Measurements from ENCODE around the gene C5AR1.
"Not testable (repeated sequence)": the region's sequence is repeated elsewhere in the genome, so short reads cannot be mapped to it uniquely, and the experiment has no call there.

C5AR1 gene

DNA sequence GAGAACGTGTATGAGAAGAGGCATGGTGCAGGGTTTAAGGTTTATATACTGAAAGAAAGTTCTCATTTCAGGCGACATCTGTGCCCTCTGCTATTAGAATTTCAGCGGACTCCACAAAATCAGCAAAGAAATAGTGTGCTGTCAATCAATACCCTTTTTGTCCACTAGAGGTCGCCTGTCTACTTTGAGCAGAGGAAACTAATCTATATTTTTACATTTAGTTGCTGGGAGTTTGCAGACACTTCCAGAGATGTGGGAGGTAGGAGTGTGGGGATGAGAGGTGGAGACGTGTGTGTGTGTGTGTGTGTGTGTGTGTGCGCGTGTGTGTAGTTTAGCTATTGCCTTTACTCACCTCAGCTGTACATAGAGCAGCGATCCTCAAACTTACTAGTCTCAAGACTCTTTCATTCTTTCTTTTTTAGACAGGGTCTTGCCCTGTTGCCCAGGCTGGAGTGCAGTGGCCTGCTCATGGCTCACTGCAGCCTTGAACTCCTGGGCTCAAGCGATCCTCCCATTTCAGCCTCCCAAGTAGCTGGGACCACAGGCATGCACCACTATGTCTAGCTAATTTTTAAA lies 25.2 kb upstream of the C5AR1 start:
- peak; percentile 68 for DNase-seq (ENCODE audit: low spot score)

DNA sequence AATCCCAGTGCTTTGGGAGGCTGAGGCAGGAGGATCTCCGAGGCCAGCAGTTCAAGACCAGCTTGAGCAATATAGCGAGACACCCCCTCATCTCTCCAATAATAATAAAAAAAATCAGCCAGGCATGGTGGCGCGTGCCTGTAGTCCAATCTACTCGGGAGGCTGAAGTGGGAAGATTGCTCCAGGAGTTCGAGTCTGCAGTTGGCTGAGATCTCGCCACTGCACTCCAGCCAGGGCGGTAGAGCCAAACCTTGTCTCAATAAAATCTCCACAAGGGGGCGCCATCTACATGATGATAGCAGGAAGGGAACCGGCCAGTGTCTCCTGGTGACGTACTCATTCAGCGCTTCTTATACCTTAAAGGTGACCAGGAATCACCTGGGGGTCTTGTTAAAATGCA lies 13.6 kb upstream of the C5AR1 start:
- peak; percentile 83 for DNase-seq (ENCODE audit: low spot score)

DNA sequence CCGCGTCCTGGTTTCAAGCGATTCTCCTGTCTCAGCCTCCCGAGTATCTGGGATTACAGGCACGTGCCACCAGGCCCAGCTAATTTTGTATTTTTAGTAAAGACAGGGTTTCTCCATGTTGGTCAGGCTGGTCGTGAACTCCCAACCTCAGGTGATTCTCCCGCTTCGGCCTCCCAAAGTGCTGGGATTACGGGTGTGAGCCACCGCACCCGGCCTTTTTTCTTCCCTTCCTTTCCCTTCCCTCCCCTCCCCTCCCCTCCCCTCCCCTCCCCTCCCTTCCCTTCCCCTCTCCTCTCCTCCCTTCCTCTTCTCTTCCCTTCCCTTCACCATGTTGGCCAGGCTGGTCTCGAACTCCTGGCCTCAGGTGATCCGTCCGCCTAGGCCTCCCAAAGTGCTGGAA lies 8.8 kb upstream of the C5AR1 start:
- not testable (repeated sequence) for DNase-seq (ENCODE audit: low spot score)

- no peak for DNase-seq (ENCODE audit: low spot score)
Measured at GRCh38 chr19:47302249-47302648, 7.4 kb upstream of the C5AR1 start.

DNA sequence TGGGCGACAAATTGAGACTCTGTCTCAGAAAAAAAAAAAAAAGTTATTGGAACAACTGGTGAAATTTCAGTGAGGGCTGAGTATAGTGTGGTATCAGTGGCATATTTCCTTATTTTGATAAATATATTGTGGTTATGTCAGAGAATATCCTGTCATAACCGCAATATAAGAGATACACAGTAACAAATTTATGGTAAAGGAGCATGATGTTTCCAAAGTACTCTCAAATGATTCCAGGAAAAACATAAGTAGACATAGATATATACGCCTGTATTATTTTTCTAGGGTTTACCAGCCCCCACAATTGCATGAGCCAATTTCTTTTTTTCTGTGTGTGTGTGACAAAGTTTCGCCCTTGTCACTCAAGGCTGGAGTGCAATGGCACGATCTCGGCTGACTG lies 5.7 kb upstream of the C5AR1 start:
- DNase-seq (ENCODE audit: low spot score): no peak

DNA sequence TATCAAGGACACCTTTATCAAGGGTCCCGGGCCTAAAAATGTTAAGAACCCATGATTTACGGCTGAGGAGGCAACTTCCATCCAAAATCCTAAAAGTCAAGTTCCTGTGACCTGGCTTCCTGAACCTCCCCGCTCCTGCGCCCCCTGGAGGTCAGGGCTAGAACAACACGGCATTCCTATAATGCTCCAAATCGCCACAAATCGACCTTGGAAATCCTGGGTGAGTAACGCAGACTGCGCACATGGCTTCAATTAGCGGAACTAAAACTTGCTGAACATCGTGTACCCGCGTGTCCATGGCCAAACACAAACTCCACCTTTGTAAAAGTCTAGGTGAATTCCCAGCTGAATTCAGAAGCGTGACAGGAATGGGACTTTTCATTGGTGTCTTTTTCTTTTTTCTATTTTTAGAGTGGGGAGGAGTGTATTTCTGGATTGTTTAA lies 4.3 kb upstream of the C5AR1 start:
- DNase-seq (ENCODE audit: low spot score): peak; percentile 73

GRCh38 chr19:47306303-47306702 lies 3.4 kb upstream of the C5AR1 start:
- no peak for DNase-seq (ENCODE audit: low spot score)

DNA sequence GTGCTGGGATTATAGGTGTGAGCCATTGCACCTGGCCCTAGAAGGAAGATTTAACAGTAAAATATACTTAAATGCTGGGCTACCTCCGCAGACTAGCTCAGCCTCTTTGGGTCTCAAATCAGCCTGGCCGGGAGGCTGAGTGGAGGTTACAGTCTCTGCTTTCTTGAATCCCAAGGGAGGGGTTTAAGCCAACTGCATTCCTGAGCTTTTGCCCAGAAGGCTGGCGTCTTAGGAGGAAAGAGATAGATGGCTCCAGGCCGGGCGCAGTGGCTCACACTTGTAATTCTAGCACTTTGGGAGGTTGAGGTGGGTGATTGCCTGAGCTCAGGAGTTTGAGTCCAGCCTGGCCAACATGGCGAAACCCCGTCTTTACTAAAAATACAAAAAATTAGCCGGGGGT lies 623 bp upstream of the C5AR1 start:
- no peak for DNase-seq (ENCODE audit: low spot score)

GRCh38 chr19:47310323-47310722 lies 662 bp downstream of the C5AR1 start:
- no peak for DNase-seq (ENCODE audit: low spot score)

DNA sequence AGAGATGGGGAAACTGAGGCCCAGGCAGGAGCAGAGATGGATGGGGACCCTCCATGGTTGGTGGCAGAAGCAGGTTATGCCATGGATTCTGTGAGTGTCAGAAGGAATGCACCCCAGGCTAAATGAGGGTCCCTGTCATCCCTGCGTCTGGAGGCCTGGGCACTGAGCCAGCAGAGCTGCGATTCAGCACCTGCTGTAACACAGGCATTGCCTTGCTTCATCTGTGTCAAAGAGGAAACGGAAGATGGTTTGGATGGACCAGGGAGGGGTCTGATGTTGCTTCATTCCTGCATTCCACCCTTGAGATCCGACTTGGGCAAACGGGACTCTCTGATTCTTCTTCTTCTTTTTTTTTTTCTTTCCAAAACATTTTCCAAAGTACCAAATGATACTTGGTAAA lies 1.2 kb downstream of the C5AR1 start:
- no peak for DNase-seq (ENCODE audit: low spot score)

DNA sequence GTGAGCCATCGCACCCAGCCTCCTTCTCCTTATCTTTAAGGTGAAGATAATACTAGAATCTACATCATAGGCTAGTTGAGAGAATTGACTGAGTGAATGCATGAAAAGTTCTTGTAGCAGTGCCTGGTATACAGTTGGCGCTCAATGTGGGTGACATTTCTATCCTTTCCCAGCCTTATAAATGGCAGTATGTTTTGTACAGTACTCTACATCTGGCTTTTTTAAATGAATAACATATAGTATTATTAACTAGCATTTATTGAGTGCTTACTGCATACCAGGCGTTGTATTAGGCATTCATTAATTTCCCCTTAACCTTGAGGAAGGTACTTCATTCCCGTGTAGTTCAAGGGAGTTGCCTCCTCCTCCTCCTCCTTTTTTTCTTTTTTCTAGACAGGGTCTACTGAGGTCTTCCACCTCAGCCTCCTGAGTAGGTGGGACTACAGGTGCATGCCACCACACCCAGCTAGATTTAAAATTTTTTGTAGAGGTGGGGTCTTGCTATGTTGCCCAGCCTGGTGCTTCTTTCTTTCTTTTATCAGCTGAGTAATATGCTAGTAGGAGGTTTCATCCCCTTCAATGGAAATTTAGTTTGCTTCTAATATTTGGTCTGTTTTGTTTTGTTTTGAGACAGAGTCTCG lies 2.8 kb downstream of the C5AR1 start:
- DNase-seq (ENCODE audit: low spot score): no peak

GRCh38 chr19:47313754-47314295 lies 4.2 kb downstream of the C5AR1 start:
- DNase-seq (ENCODE audit: low spot score): no peak

GRCh38 chr19:47315125-47315821 lies 5.6 kb downstream of the C5AR1 start:
- peak; percentile 85 for DNase-seq (ENCODE audit: low spot score)

GRCh38 chr19:47316513-47316912 lies 6.9 kb downstream of the C5AR1 start:
- DNase-seq (ENCODE audit: low spot score): no peak

DNA sequence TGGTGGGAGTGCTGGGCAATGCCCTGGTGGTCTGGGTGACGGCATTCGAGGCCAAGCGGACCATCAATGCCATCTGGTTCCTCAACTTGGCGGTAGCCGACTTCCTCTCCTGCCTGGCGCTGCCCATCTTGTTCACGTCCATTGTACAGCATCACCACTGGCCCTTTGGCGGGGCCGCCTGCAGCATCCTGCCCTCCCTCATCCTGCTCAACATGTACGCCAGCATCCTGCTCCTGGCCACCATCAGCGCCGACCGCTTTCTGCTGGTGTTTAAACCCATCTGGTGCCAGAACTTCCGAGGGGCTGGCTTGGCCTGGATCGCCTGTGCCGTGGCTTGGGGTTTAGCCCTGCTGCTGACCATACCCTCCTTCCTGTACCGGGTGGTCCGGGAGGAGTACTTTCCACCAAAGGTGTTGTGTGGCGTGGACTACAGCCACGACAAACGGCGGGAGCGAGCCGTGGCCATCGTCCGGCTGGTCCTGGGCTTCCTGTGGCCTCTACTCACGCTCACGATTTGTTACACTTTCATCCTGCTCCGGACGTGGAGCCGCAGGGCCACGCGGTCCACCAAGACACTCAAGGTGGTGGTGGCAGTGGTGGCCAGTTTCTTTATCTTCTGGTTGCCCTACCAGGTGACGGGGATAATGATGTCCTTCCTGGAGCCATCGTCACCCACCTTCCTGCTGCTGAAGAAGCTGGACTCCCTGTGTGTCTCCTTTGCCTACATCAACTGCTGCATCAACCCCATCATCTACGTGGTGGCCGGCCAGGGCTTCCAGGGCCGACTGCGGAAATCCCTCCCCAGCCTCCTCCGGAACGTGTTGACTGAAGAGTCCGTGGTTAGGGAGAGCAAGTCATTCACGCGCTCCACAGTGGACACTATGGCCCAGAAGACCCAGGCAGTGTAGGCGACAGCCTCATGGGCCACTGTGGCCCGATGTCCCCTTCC lies 10.5 kb downstream of the C5AR1 start:
- DNase-seq (ENCODE audit: low spot score): no peak

- DNase-seq (ENCODE audit: low spot score): no peak
Measured at GRCh38 chr19:47321630-47322029, 12.0 kb downstream of the C5AR1 start.

- no peak for DNase-seq (ENCODE audit: low spot score)
Measured at GRCh38 chr19:47322058-47322457, 12.4 kb downstream of the C5AR1 start.

GRCh38 chr19:47323409-47323808 lies 13.7 kb downstream of the C5AR1 start:
- no peak for DNase-seq (ENCODE audit: low spot score)

DNA sequence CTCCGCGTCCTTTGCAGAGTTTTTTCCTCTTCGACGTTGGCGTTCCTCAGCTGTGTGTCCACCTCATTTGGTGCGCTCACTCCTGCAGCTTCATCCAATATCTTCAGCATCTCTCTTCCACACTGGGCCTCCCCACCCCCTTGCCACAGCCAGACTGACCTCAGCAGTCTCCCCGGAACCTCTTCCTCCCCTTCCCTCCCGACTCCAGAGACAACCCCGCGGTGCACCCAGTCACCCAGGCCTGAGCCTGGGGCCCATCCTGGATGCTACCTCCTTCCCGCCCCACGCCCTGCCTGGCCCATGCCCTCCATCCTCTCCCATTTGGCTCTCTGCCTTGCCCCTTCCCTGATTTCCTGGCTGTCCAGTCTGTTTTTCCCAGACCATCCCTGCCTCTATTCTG lies 14.2 kb downstream of the C5AR1 start:
- no peak for DNase-seq (ENCODE audit: low spot score)

GRCh38 chr19:47324502-47324901 lies 14.8 kb downstream of the C5AR1 start:
- DNase-seq (ENCODE audit: low spot score): no peak

DNA sequence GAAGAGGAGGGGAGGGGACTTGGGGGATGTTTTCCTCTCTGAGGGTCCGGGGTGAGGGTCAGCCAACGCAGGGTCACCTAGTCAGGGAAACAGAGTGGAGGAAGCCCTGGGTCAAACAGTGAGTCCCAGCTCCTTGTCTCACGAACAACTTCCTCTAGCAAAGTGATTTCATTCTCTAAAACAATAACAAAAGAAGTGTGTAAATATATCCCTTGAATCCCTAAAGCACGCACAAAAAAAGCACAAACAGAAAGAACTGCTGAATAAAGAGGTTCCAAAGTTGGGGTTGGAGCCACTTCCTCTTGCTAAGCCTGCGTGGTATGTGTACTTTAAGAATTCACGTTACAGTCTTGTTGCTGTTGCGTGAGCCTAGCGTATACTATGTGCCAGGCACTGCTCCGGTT lies 20.8 kb downstream of the C5AR1 start:
- no peak for DNase-seq (ENCODE audit: low spot score)

DNA sequence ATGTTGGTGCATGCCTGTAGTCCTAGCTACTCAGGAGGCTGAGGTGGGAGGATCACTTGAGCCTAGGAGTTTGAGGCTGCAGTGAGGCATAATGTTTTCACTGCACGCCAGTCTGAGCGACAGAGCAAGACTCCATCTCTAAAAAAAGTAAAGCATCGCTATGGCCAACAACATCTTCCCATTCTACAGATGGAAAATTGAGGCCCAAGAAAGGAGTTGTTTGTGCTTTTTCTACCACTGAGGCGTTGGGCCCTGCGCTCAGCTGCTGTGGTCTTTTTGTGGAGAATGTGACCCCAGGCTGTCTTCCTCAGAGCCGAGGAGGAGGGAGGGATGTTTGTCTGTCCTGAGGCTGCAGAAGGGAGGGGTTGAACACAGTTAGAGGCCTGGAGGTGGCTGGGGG lies 21.8 kb downstream of the C5AR1 start:
- DNase-seq (ENCODE audit: low spot score): no peak

All from kidney tubule cell (primary cell).